Endothelial cell of umbilical vein (primary cell): ENCODE data around the gene C9orf78.

Experiments used
- EZH2 ChIP-seq: IDR thresholded peaks from 2 replicates; pipeline ENCODE4 v1.6.1; 2012; ENCODE audit warnings: borderline replicate concordance, low read depth, mild to moderate bottlenecking, moderate library complexity, low read length, inconsistent platforms; ENCODE audit not compliant: severe bottlenecking
- FOS ChIP-seq: IDR thresholded peaks from 2 replicates; pipeline ENCODE4 v1.6.1; 2011; ENCODE audit warnings: mild to moderate bottlenecking, low read length, moderate library complexity, borderline replicate concordance; ENCODE audit not compliant: insufficient read depth
- TF ChIP-seq, protein P1 (sequence below), 2 donors: IDR thresholded peaks; 1 replicate in 1 of 2; 2 replicates in 1 of 2; pipeline ENCODE4 v1.5.1; 2011; ENCODE audit warnings: low read length in 2 of 2, mild to moderate bottlenecking in 2 of 2, moderate library complexity in 2 of 2, control low read depth in 1 of 2, inconsistent platforms in 1 of 2, low read depth in 1 of 2; ENCODE audit not compliant: insufficient read depth in 1 of 2; ENCODE audit errors: extremely low read depth in 1 of 2

DNA sequence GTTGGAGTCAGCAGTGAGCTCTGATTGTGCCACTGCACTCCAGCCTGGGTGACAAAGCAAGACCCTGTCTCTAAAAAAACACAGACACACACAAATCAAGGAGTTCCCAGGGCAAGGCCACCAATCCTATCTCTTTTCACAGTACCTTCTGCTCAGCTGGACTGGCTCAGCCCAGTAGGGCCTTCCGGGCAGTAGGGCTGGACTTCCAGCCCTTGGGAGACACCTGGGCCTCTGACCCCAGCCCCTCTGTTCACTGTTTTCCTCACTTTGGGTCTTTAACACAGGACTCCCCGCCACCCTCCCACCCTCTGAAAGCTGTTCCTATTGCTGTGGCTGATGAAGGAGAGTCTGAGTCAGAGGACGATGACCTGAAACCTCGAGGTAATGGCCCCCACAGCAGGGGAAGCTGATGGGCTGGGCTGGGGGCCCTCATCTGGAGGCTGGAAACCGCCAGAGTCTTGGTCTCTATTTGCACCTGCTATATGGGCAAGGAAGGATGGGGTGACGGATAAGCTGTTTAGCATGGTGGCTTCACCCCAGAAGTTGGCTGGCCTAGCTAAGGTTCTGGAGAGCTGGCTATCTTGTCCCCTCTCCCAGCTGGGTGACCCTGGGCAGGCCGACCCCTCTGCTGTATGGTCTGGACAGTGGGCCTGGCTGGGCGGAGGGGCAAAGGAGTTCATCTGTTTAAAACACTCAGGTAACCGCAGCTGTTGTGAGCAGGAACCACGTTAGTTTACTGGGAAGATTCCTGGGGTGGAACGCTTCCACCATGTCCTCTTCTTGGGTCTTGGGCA lies 25.8 kb upstream of the C9orf78 start:
- no peak for TF ChIP-seq EZH2
- TF ChIP-seq, protein P1, sequence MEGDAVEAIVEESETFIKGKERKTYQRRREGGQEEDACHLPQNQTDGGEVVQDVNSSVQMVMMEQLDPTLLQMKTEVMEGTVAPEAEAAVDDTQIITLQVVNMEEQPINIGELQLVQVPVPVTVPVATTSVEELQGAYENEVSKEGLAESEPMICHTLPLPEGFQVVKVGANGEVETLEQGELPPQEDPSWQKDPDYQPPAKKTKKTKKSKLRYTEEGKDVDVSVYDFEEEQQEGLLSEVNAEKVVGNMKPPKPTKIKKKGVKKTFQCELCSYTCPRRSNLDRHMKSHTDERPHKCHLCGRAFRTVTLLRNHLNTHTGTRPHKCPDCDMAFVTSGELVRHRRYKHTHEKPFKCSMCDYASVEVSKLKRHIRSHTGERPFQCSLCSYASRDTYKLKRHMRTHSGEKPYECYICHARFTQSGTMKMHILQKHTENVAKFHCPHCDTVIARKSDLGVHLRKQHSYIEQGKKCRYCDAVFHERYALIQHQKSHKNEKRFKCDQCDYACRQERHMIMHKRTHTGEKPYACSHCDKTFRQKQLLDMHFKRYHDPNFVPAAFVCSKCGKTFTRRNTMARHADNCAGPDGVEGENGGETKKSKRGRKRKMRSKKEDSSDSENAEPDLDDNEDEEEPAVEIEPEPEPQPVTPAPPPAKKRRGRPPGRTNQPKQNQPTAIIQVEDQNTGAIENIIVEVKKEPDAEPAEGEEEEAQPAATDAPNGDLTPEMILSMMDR (IDR thresholded peaks at IDR 0.05; ENCODE audit: extremely low read depth in 1 of 2, insufficient read depth in 1 of 2, low read depth in 1 of 2, low read length in 2 of 2): no peak
- TF ChIP-seq FOS: no peak
